H1 (cell line): ENCODE data around the gene SLC38A8. TPM values are rescaled to one million over a fixed set of nuclear protein-coding genes. Genes with fewer than 3 reads are reported as not detected.

ENCODE experiments used
- CTCF ChIA-PET: fragments of 300-600 bp; sonication (Branson Sonifier 250); formaldehyde crosslinking; loops from one replicate; lab custom pipeline; 2021; ENCODE audit not compliant: partially characterized antibody; lab: Charles Lee
- POLR2A ChIA-PET: fragments of 300-600 bp; sonication (Branson Sonifier 250); formaldehyde crosslinking; loops from one replicate; lab custom pipeline; 2021; ENCODE audit warnings: inconsistent platforms; ENCODE audit not compliant: partially characterized antibody; lab: Charles Lee
- DNase-seq, 2 experiments: peaks; one replicate each; pipeline versions ENCODE4 v3.0.0 to v3.0.0-alpha.2; 2010 to 2022; ENCODE audit warnings: low spot score in 2 of 2, low read depth in 1 of 2, mixed read lengths in 1 of 2
- FAIRE-seq: peaks from 2 replicates; lab custom pipeline; 2011; peaks lifted over from hg19 to GRCh38; lab: Jason Lieb, UNC
- H2AFZ ChIP-seq: 2 replicates; pipeline ENCODE4 v1.8.1; 2012; ENCODE audit warnings: low read length, inconsistent platforms
- H2AK5ac ChIP-seq: 2 replicates; pipeline ENCODE4 v1.6.1; 2013; ENCODE audit warnings: low read depth, low read length
- H2BK120ac ChIP-seq: replicated peaks from 2 replicates; pipeline ENCODE3; 2013; ENCODE audit warnings: low read depth, low read length, inconsistent platforms
- H2BK12ac ChIP-seq: 2 replicates; pipeline ENCODE4 v1.6.1; 2013; ENCODE audit warnings: low read depth, low read length
- H2BK15ac ChIP-seq: 2 replicates; pipeline ENCODE4 v1.6.1; 2013; ENCODE audit warnings: low read length
- H2BK20ac ChIP-seq: 2 replicates; pipeline ENCODE4 v1.6.1; 2013; ENCODE audit warnings: low read length
- H2BK5ac ChIP-seq: 2 replicates; pipeline ENCODE4 v1.6.1; 2013; ENCODE audit warnings: low read depth, low read length
- H3K14ac ChIP-seq: 2 replicates; pipeline ENCODE4 v1.6.1; 2013; ENCODE audit warnings: inconsistent platforms; ENCODE audit not compliant: insufficient read length
- H3K18ac ChIP-seq: 2 replicates; pipeline ENCODE4 v1.6.1; 2013; ENCODE audit warnings: low read length; ENCODE audit errors: extremely low read depth
- H3K23ac ChIP-seq: 2 replicates; pipeline ENCODE4 v1.6.1; 2013; ENCODE audit warnings: inconsistent platforms; ENCODE audit not compliant: insufficient read length
- H3K23me2 ChIP-seq: 2 replicates; pipeline ENCODE4 v1.6.1; 2013; ENCODE audit warnings: low read depth, low read length
- H3K27ac ChIP-seq: 2 replicates; pipeline ENCODE4 v1.6.1; 2011; ENCODE audit warnings: low read depth, low read length, inconsistent platforms
- H3K27me3 ChIP-seq, 4 experiments: replicated peaks in 1 of 4; 1 replicate in 1 of 4; 2 replicates in 3 of 4; pipeline versions ENCODE4 v1.6.1 to v1.8.1; 2011 to 2013; ENCODE audit warnings: low read length in 3 of 4, mild to moderate bottlenecking in 3 of 4, inconsistent platforms in 2 of 4, mixed read lengths in 2 of 4, moderate library complexity in 1 of 4; ENCODE audit not compliant: control insufficient read depth in 3 of 4, insufficient read depth in 3 of 4; ENCODE audit errors: extremely low read depth in 1 of 4
- H3K36me3 ChIP-seq, 4 experiments: 2 replicates each; pipeline versions ENCODE4 v1.6.1 to v1.8.1; 2011 to 2013; ENCODE audit warnings: mild to moderate bottlenecking in 4 of 4, low read length in 3 of 4, moderate library complexity in 2 of 4, control low read depth in 1 of 4, inconsistent platforms in 1 of 4; ENCODE audit not compliant: insufficient read depth in 4 of 4, control insufficient read depth in 2 of 4
- H3K4ac ChIP-seq: replicated peaks from 2 replicates; pipeline ENCODE3; 2013; ENCODE audit warnings: low read length, low read depth, mixed read lengths, inconsistent platforms; ENCODE audit not compliant: insufficient read length
- H3K4me1 ChIP-seq, 4 experiments: replicated peaks in 1 of 4; 1 replicate in 1 of 4; 2 replicates in 3 of 4; pipeline versions ENCODE4 v1.6.1 to v1.8.1; 2011 to 2013; ENCODE audit warnings: low read length in 3 of 4, inconsistent platforms in 2 of 4, mixed read lengths in 1 of 4; ENCODE audit not compliant: insufficient read depth in 4 of 4, control insufficient read depth in 3 of 4
- H3K4me2 ChIP-seq, 2 experiments: 2 replicates each; pipeline versions ENCODE4 v1.6.1 to v1.8.1; 2011 to 2013; ENCODE audit warnings: low read depth in 2 of 2, low read length in 2 of 2, control low read depth in 1 of 2, inconsistent platforms in 1 of 2, mild to moderate bottlenecking in 1 of 2; ENCODE audit not compliant: insufficient read depth in 1 of 2
- H3K4me3 ChIP-seq, 4 experiments: fragments of 200-600, 300-600 bp in 1 of 4; sonication (generic), shearing (Covaris generic), sonication (Bioruptor Twin) in 1 of 4; 2 replicates each; pipeline versions ENCODE4 v1.5.1 to v1.8.1; 2011 to 2016; ENCODE audit warnings: low read length in 4 of 4, low read depth in 3 of 4, control low read depth in 2 of 4, inconsistent platforms in 2 of 4, mild to moderate bottlenecking in 2 of 4, mixed read lengths in 1 of 4, moderate library complexity in 1 of 4; ENCODE audit not compliant: insufficient read depth in 2 of 4; ENCODE audit errors: extremely low read depth in 1 of 4
- H3K56ac ChIP-seq: replicated peaks from 2 replicates; pipeline ENCODE3; 2013; ENCODE audit warnings: low read depth, mild to moderate bottlenecking, mixed read lengths, low read length, inconsistent platforms; ENCODE audit not compliant: insufficient read length
- H3K79me1 ChIP-seq: 2 replicates; pipeline ENCODE4 v1.6.1; 2013; ENCODE audit warnings: low read depth, low read length, control low read depth
- H3K79me2 ChIP-seq, 2 experiments: 2 replicates each; pipeline versions ENCODE4 v1.6.1 to v1.8.1; 2012 to 2013; ENCODE audit warnings: low read length in 2 of 2, mild to moderate bottlenecking in 2 of 2, inconsistent platforms in 1 of 2; ENCODE audit not compliant: insufficient read depth in 2 of 2, control insufficient read depth in 1 of 2
- H3K9ac ChIP-seq, 4 experiments: replicated peaks in 1 of 4; 1 replicate in 1 of 4; 2 replicates in 3 of 4; pipeline versions ENCODE4 v1.6.1 to v1.8.1; 2011 to 2013; ENCODE audit warnings: low read depth in 3 of 4, low read length in 3 of 4, control low read depth in 2 of 4, mild to moderate bottlenecking in 2 of 4, moderate library complexity in 2 of 4, inconsistent platforms in 1 of 4; ENCODE audit errors: extremely low read depth in 1 of 4
- H3K9me3 ChIP-seq, 2 experiments: 2 replicates each; pipeline versions ENCODE4 v1.6.1 to v1.8.1; 2012 to 2013; ENCODE audit warnings: mild to moderate bottlenecking in 2 of 2, moderate library complexity in 2 of 2, control low read depth in 1 of 2, inconsistent platforms in 1 of 2, low read depth in 1 of 2, low read length in 1 of 2, mixed read lengths in 1 of 2; ENCODE audit not compliant: insufficient read depth in 2 of 2
- H4K20me1 ChIP-seq, 2 experiments: replicated peaks in 1 of 2; 2 replicates each; pipeline versions ENCODE3 to v1.8.1; 2011 to 2013; ENCODE audit warnings: inconsistent platforms in 2 of 2, low read length in 2 of 2, mild to moderate bottlenecking in 1 of 2; ENCODE audit not compliant: insufficient read depth in 2 of 2, control insufficient read depth in 1 of 2
- H4K5ac ChIP-seq: 2 replicates; pipeline ENCODE4 v1.6.1; 2013; ENCODE audit warnings: low read length, low read depth, mixed read lengths, inconsistent platforms; ENCODE audit not compliant: insufficient read length
- H4K8ac ChIP-seq: 2 replicates; pipeline ENCODE4 v1.8.0; 2013; ENCODE audit warnings: mild to moderate bottlenecking, moderate library complexity, low read length, inconsistent platforms; ENCODE audit not compliant: insufficient read depth; ENCODE audit errors: extremely low read depth
- H4K91ac ChIP-seq: replicated peaks from 2 replicates; pipeline ENCODE3; 2013; ENCODE audit warnings: low read length, mixed read lengths, inconsistent platforms; ENCODE audit not compliant: insufficient read length
- BRCA1 ChIP-seq: IDR thresholded peaks from 2 replicates; pipeline ENCODE4 v1.6.1; 2012; ENCODE audit warnings: low read depth, low read length, improper control_type of control experiment
- EGR1 ChIP-seq: IDR thresholded peaks from 2 replicates; pipeline ENCODE4 v1.6.1; 2011; ENCODE audit warnings: low read depth, low read length, borderline replicate concordance
- HDAC2 ChIP-seq, 2 experiments: fragments of 300-600 bp in 1 of 2; sonication (generic) in 1 of 2; IDR thresholded peaks; 2 replicates each; pipeline ENCODE4 v1.6.1; 2011 to 2012; ENCODE audit warnings: low read depth in 2 of 2, low read length in 2 of 2, mild to moderate bottlenecking in 2 of 2, moderate library complexity in 2 of 2, borderline replicate concordance in 1 of 2, inconsistent platforms in 1 of 2
- RFX5 ChIP-seq: IDR thresholded peaks from 2 replicates; pipeline ENCODE4 v1.6.1; 2011; ENCODE audit warnings: low read depth, low read length, improper control_type of control experiment, borderline replicate concordance
- RXRA ChIP-seq: IDR thresholded peaks from 2 replicates; pipeline ENCODE4 v1.6.1; 2011; ENCODE audit warnings: low read depth, mild to moderate bottlenecking, low read length, moderate library complexity; ENCODE audit not compliant: insufficient read depth
- WGBS, 2 experiments: shearing (Covaris generic) in 1 of 2; methylation state at CpG; one replicate each; pipeline versions ENCODE4 v1.1.6 to v1.1.7; 2013 to 2015; ENCODE audit warnings: low lambda C conversion rate in 2 of 2, mixed read lengths in 2 of 2, inconsistent platforms in 1 of 2, low coverage in 1 of 2, missing lambda C conversion rate in 1 of 2; ENCODE audit not compliant: insufficient replicate concordance in 2 of 2, insufficient coverage in 1 of 2, insufficient read length in 1 of 2; ENCODE audit errors: extremely low coverage in 1 of 2, missing lambda C conversion rate in 1 of 2; 5-methylcytosine and 5-hydroxymethylcytosine counted together
- polyA plus RNA-seq, 7 experiments: library from polyadenylated mRNA; depleted of rRNA in 3 of 7; stranded (reverse) in 5 of 7; unstranded in 2 of 7; fragments of >200 nt in 5 of 7; fragments of 200-250 nt in 2 of 7; gene quantifications; 1 replicate in 5 of 7; 2 replicates in 1 of 7; 4 replicates in 1 of 7; pipeline versions ENCODE4 v1.2.1 to v1.2.3, GENCODE V29; 2011 to 2013; ENCODE audit warnings: missing spikeins in 2 of 7, mixed read lengths in 2 of 7
- total RNA-seq: library from RNA; stranded (reverse); fragmentation: NEBNext Ultra II Directional; extraction: Animal tissue kit (Norgen Biotek cat#: 25700); gene quantifications from 2 replicates; pipeline ENCODE4 v1.2.1, GENCODE V29; 2021

Gene SLC38A8
- total and polyA plus RNA-seq, 2 of the 8 experiments (the other 6 are each of a cell fraction or from before 2014, with no cell fraction given) = 0.08 TPM; not detected in 1

- no peak overlapping the region for H3K4ac ChIP-seq
- no peak overlapping the region for H4K91ac ChIP-seq
- POLR2A ChIA-PET = interaction anchor here (1.0 to 1.9 kb wide), 5 partner anchors 24 to 147 kb away, joined by 3 to 10 read pairs (median 3); partner anchors contain the start of gene MBTPS1
- H3K9me3 ChIP-seq = no peaks in the 10 kb centered on the region
- 95% methylated on average over 6 of the region's 6 CpGs; no CpG with 5 or more reads in 1 of the 2 experiments for WGBS, 2 experiments
- H3K79me1 ChIP-seq = no peaks in the 10 kb centered on the region
- TF ChIP-seq RFX5 (no peak), RXRA (no peak), HDAC2 (IDR thresholded peaks at IDR 0.05; ENCODE audit: borderline replicate concordance in 1 of 2, low read depth in 2 of 2, low read length in 2 of 2) (no peak), EGR1 (no peak), BRCA1 (no peak)
- H2BK12ac ChIP-seq = no peak overlapping the region; the same call in 1 of the 2 replicates
- no peak overlapping the region for H3K18ac ChIP-seq
- CTCF ChIA-PET = interaction anchor here (0.8 to 4.6 kb wide), 19 partner anchors 10 to 116 kb away, joined by 3 to 70 read pairs (median 4); partner anchors contain the start of genes OSGIN1 and SLC38A8
- no peak overlapping the region for H2BK20ac ChIP-seq
- no peak overlapping the region for H3K9ac ChIP-seq
- H4K20me1 ChIP-seq = peaks cover 0 to 3% of the 10 kb centered on the region in 2 experiments
- H3K4me1 ChIP-seq = peaks cover 0 to 11% (median 8%) of the 10 kb centered on the region in 4 experiments; a peak in 6 of 7 replicates
- H2BK5ac ChIP-seq = no peak overlapping the region
- H3K14ac ChIP-seq = no peak overlapping the region
- H3K4me2 ChIP-seq = no peak overlapping the region
- H3K27me3 ChIP-seq = peaks cover 0 to 13% (median 9%) of the 10 kb centered on the region in 4 experiments; a peak in 6 of 7 replicates
- no peak overlapping the region for H3K4me3 ChIP-seq
- DNase-seq (no peak), FAIRE-seq (no peak)
- H4K5ac ChIP-seq = no peak overlapping the region
- H4K8ac ChIP-seq = no peak overlapping the region
- H3K23me2 ChIP-seq = peaks cover 11% of the 10 kb centered on the region; the same call in 1 of the 2 replicates
- no peaks in the 10 kb centered on the region for H3K79me2 ChIP-seq
- H2AK5ac ChIP-seq = no peak overlapping the region
- no peak overlapping the region for H3K23ac ChIP-seq
- no peak overlapping the region for H3K27ac ChIP-seq
- H2AFZ ChIP-seq = no peak overlapping the region
- H3K56ac ChIP-seq = no peak overlapping the region
- H3K36me3 ChIP-seq = no peaks in the 10 kb centered on the region
- no peak overlapping the region for H2BK120ac ChIP-seq
- no peak overlapping the region for H2BK15ac ChIP-seq
Observed at GRCh38 chr16:83970430-83970815, 72.2 kb downstream of the SLC38A8 start.
